NCI-H146 treated with DMSO at 0.1 percent for 48 hours (cell line): ENCODE measurements around the gene PRMT7.

Source experiments
- DNase-seq: peaks from one replicate; lab custom pipeline; 2025; ENCODE audit not compliant: unreplicated experiment; lab: John Stamatoyannopoulos, UW

The PRMT7 gene

GRCh38 chr16:68389006-68389405, 78.2 kb downstream of the PRMT7 start:
- DNase-seq = no peak

GRCh38 chr16:68389750-68390371, 79.0 kb downstream of the PRMT7 start:
- no peak for DNase-seq

- DNase-seq = no peak
These were observed 82.5 kb downstream of the PRMT7 start for GRCh38 chr16:68393333-68393732.

- no peak for DNase-seq
These were observed 84.5 kb downstream of the PRMT7 start for GRCh38 chr16:68395167-68395786.

- DNase-seq = no peak
These were observed 85.0 kb downstream of the PRMT7 start for GRCh38 chr16:68395815-68396214.

GRCh38 chr16:68396481-68396880, 85.7 kb downstream of the PRMT7 start:
- peak; percentile 17 for DNase-seq

- DNase-seq = no peak
These were observed 86.9 kb downstream of the PRMT7 start for GRCh38 chr16:68397710-68398201.

- DNase-seq = no peak
These were observed 88.6 kb downstream of the PRMT7 start for GRCh38 chr16:68399456-68399855.

- no peak for DNase-seq
These were observed 89.5 kb downstream of the PRMT7 start for GRCh38 chr16:68400083-68400923.

- DNase-seq = no peak
These were observed 90.2 kb downstream of the PRMT7 start for GRCh38 chr16:68400924-68401460.

- DNase-seq = no peak
These were observed 91.3 kb downstream of the PRMT7 start for GRCh38 chr16:68401871-68402747.

GRCh38 chr16:68402748-68403040, 91.9 kb downstream of the PRMT7 start:
- no peak for DNase-seq

- no peak for DNase-seq
These were observed 92.4 kb downstream of the PRMT7 start for GRCh38 chr16:68403177-68403576.

- no peak for DNase-seq
These were observed 92.9 kb downstream of the PRMT7 start for GRCh38 chr16:68403704-68404103.

GRCh38 chr16:68404736-68405345, 94.0 kb downstream of the PRMT7 start:
- DNase-seq = no peak

- DNase-seq = peak; percentile 42
These were observed 95.8 kb downstream of the PRMT7 start for GRCh38 chr16:68406458-68407152.
